ENCODE measurements around the gene NCKAP5L.

GRCh38 chr12:49762468-49762847, 65.8 kb downstream of the NCKAP5L start:
- TF ChIP-seq CTCF (IDR thresholded peaks at IDR 0.05) (no peak), POLR2A (IDR thresholded peaks at IDR 0.05) (no peak)

All from testis (tissue), 2 donors.